Suppressor macrophage (primary cell): Measurements from ENCODE around the gene HIBCH.
"Not testable (repeated sequence)": the region's sequence is repeated elsewhere in the genome, so short reads cannot be mapped to it uniquely, and the experiment has no call there.

Experiments used
- DNase-seq, 4 experiments: peaks; one replicate each; pipeline ENCODE4 v3.0.0-alpha.2; 2020 to 2022

HIBCH gene

GRCh38 chr2:190343089-190343535 is 23.5 kb upstream of the HIBCH start:
- no peak for DNase-seq

GRCh38 chr2:190342611-190343010 is 23.0 kb upstream of the HIBCH start:
- DNase-seq, result no peak

GRCh38 chr2:190340369-190340768 is 20.7 kb upstream of the HIBCH start:
- DNase-seq, result no peak

- no peak for DNase-seq
Measured at GRCh38 chr2:190339394-190339793, 19.8 kb upstream of the HIBCH start.

- DNase-seq, result no peak
Measured at GRCh38 chr2:190338453-190338852, 18.8 kb upstream of the HIBCH start.

GRCh38 chr2:190336420-190336819 is 16.8 kb upstream of the HIBCH start:
- no peak for DNase-seq

- DNase-seq, result not testable (repeated sequence)
Measured at GRCh38 chr2:190335584-190335983, 16.0 kb upstream of the HIBCH start.

GRCh38 chr2:190335225-190335559 is 15.6 kb upstream of the HIBCH start:
- no peak for DNase-seq

GRCh38 chr2:190334479-190335224 is 15.0 kb upstream of the HIBCH start:
- no peak for DNase-seq

- no peak for DNase-seq
Measured at GRCh38 chr2:190333928-190334327, 14.3 kb upstream of the HIBCH start.

GRCh38 chr2:190333395-190333794 is 13.8 kb upstream of the HIBCH start:
- no peak for DNase-seq

GRCh38 chr2:190328573-190329147 is 9.0 kb upstream of the HIBCH start:
- DNase-seq, result peak in 1 of 4 experiments; percentile 9

GRCh38 chr2:190327867-190328572 is 8.4 kb upstream of the HIBCH start:
- DNase-seq, result no peak

GRCh38 chr2:190325588-190325987 is 6.0 kb upstream of the HIBCH start:
- no peak for DNase-seq

- no peak for DNase-seq
Measured at GRCh38 chr2:190323406-190323805, 3.8 kb upstream of the HIBCH start.

- no peak for DNase-seq
Measured at GRCh38 chr2:190320696-190321095, 1.1 kb upstream of the HIBCH start.

GRCh38 chr2:190318931-190319554 is 583 bp downstream of the HIBCH start:
- peak; percentile 4 to 15 (median 6) for DNase-seq

- no peak for DNase-seq
Measured at GRCh38 chr2:190318514-190318913, 1.1 kb downstream of the HIBCH start.

- no peak for DNase-seq
Measured at GRCh38 chr2:190315273-190315672, 4.4 kb downstream of the HIBCH start.

GRCh38 chr2:190313880-190314279 is 5.7 kb downstream of the HIBCH start:
- no peak for DNase-seq

GRCh38 chr2:190312635-190313025 is 7.0 kb downstream of the HIBCH start:
- DNase-seq, result not testable (repeated sequence)

- no peak for DNase-seq
Measured at GRCh38 chr2:190311893-190312634, 7.6 kb downstream of the HIBCH start.

- no peak for DNase-seq
Measured at GRCh38 chr2:190308031-190308430, 11.6 kb downstream of the HIBCH start.
